Neural cell (in vitro differentiated cells): Measurements from ENCODE around the gene PPM1A.

Experiments used
- CTCF ChIP-seq: fragments of 450-650 bp; IDR thresholded peaks from 2 replicates; pipeline ENCODE4 v1.5.1; 2014; ENCODE audit warnings: antibody characterized with exemption, mild to moderate bottlenecking, moderate library complexity; ENCODE audit not compliant: poor library complexity, severe bottlenecking
- EP300 ChIP-seq: fragments of 450-650 bp; conservative IDR thresholded peaks from 2 replicates; pipeline ENCODE4 v1.6.1; 2014; ENCODE audit warnings: antibody characterized with exemption, mild to moderate bottlenecking, moderate library complexity; ENCODE audit not compliant: poor library complexity, severe bottlenecking
- EZH2 ChIP-seq: fragments of 200-600, 300-800 bp; shearing (Covaris generic), sonication (generic); IDR thresholded peaks from 2 replicates; pipeline ENCODE4 v1.6.1; 2014; ENCODE audit warnings: antibody characterized with exemption, low read length, borderline replicate concordance, mild to moderate bottlenecking; ENCODE audit not compliant: insufficient read depth, poor library complexity, severe bottlenecking
- SMC3 ChIP-seq: fragments of 450-650 bp; conservative IDR thresholded peaks from 2 replicates; pipeline ENCODE4 v1.6.1; 2014; ENCODE audit warnings: antibody characterized with exemption, mild to moderate bottlenecking, moderate library complexity; ENCODE audit not compliant: poor library complexity
- TAF1 ChIP-seq: IDR thresholded peaks from 2 replicates; pipeline ENCODE4 v1.6.1; 2012; ENCODE audit warnings: low read depth

- no peak for TF ChIP-seq EZH2
- no peak for TF ChIP-seq CTCF
- no peak for TF ChIP-seq EP300
- no peak for TF ChIP-seq SMC3
- TF ChIP-seq TAF1 = no peak
Observed at GRCh38 chr14:60233891-60234290, 15.1 kb upstream of the PPM1A start.
